BJ (cell line): Measurements from ENCODE around the gene CCSER2. TPM values are rescaled to one million over a fixed set of nuclear protein-coding genes. Genes with fewer than 3 reads are reported as not detected.
A peak's percentile ranks its signal among the peaks of the same experiment; 100 is the strongest.

ENCODE experiments used
- CTCF ChIA-PET: fragments of 350-600 bp; formaldehyde crosslinking; extraction: SDS; loops from one replicate; lab custom pipeline; 2021; ENCODE audit warnings: antibody characterized with exemption, inconsistent platforms; lab: Yijun Ruan, JAX
- POLR2A ChIA-PET: fragments of 300-600 bp; sonication (Branson Sonifier 250); formaldehyde crosslinking; extraction: SDS; loops from one replicate; lab custom pipeline; 2021; ENCODE audit warnings: antibody characterized with exemption; lab: Charles Lee
- DNase-seq: peaks from one replicate; pipeline ENCODE4 v3.0.0-alpha.2; 2011; ENCODE audit warnings: low read depth
- H3K27me3 ChIP-seq: 2 replicates; pipeline ENCODE4 v1.6.0; 2011; ENCODE audit warnings: low read length; ENCODE audit not compliant: control insufficient read depth, insufficient read depth
- H3K36me3 ChIP-seq: 2 replicates; pipeline ENCODE4 v1.5.1; 2011; ENCODE audit warnings: low read length; ENCODE audit not compliant: control insufficient read depth, insufficient read depth
- H3K4me3 ChIP-seq: 2 replicates; pipeline ENCODE4 v1.5.1; 2011; ENCODE audit warnings: low read depth, mild to moderate bottlenecking, control low read depth, low read length
- polyA plus RNA-seq: library from polyadenylated mRNA; depleted of rRNA; stranded (reverse); fragments of >200 nt; gene quantifications from 2 replicates; pipeline ENCODE4 v1.2.3, GENCODE V29; 2011
- TF ChIP-seq, protein P1 (sequence below): IDR thresholded peaks from 2 replicates; pipeline ENCODE4 v1.5.1; 2011; ENCODE audit warnings: low read depth, mild to moderate bottlenecking, control low read depth, inconsistent platforms, low read length, moderate library complexity; ENCODE audit not compliant: insufficient read depth

CCSER2 gene
- polyA plus RNA-seq, 1 experiment, result 28.7 TPM

DNA sequence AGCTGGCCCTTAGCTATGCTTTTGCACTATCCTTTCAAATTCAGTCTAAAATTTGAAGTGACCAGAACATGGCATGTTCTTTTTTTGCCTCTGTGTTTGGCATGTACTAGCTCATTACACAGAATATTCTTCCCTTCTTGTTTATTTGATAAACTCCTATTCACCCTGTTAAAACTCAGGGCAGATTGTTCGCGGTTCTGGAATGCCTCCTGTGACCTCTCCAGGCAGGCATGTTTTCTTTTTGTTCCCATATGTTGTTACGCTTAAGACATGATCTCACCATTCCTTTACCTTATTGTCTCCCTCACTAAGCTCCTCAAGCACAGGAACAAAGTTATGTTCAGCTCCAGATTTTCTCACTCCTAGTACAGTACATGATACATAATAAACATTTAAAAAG, 181.7 kb downstream of the CCSER2 start:
- CTCF ChIA-PET, result interaction anchor here (1.1 to 2.4 kb wide), 2 partner anchors 27 to 30 kb away, joined by 5 to 12 read pairs; no protein-coding TSS in a partner anchor
- TF ChIP-seq, protein P1, sequence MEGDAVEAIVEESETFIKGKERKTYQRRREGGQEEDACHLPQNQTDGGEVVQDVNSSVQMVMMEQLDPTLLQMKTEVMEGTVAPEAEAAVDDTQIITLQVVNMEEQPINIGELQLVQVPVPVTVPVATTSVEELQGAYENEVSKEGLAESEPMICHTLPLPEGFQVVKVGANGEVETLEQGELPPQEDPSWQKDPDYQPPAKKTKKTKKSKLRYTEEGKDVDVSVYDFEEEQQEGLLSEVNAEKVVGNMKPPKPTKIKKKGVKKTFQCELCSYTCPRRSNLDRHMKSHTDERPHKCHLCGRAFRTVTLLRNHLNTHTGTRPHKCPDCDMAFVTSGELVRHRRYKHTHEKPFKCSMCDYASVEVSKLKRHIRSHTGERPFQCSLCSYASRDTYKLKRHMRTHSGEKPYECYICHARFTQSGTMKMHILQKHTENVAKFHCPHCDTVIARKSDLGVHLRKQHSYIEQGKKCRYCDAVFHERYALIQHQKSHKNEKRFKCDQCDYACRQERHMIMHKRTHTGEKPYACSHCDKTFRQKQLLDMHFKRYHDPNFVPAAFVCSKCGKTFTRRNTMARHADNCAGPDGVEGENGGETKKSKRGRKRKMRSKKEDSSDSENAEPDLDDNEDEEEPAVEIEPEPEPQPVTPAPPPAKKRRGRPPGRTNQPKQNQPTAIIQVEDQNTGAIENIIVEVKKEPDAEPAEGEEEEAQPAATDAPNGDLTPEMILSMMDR, result no peak
- Histone ChIP-seq H3K4me3 (no peak overlapping the region), H3K27me3 (no peaks in the 10 kb centered on the region), H3K36me3 (peaks cover 5% of the 10 kb centered on the region)
- peak; percentile 17 for DNase-seq
- POLR2A ChIA-PET, result interaction anchor here (0.6 kb wide), 2 partner anchors 26 to 484 kb away, joined by 4 to 5 read pairs; no protein-coding TSS in a partner anchor

DNA sequence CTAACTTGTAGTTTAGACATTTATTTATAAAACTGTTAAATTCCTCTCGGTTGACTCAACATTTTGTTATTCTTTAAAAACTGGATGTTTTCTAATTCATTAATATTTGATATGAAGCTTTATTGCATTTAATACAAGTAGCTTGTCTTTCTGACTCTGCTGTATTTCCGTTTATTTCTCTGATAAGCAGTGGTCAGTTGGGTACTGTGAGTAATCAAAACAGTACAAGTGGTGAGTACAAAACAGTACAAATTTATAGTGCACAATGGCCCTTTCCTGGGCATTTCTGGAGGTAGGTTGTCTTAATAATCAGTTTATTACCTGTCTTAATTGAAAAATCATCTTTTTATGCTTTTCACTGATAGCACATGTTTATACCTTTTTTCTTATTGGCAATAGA, 182.7 kb downstream of the CCSER2 start:
- CTCF ChIA-PET, result interaction anchor here (1.7 kb wide), 1 partner anchor 26 kb away, joined by 5 read pairs; no protein-coding TSS in a partner anchor
- TF ChIP-seq, protein P1, result no peak
- POLR2A ChIA-PET, result no interaction called here
- no peak for DNase-seq
- no peaks in the 10 kb centered on the region for H3K27me3 ChIP-seq
- peaks cover 5% of the 10 kb centered on the region for H3K36me3 ChIP-seq
- no peak overlapping the region for H3K4me3 ChIP-seq

DNA sequence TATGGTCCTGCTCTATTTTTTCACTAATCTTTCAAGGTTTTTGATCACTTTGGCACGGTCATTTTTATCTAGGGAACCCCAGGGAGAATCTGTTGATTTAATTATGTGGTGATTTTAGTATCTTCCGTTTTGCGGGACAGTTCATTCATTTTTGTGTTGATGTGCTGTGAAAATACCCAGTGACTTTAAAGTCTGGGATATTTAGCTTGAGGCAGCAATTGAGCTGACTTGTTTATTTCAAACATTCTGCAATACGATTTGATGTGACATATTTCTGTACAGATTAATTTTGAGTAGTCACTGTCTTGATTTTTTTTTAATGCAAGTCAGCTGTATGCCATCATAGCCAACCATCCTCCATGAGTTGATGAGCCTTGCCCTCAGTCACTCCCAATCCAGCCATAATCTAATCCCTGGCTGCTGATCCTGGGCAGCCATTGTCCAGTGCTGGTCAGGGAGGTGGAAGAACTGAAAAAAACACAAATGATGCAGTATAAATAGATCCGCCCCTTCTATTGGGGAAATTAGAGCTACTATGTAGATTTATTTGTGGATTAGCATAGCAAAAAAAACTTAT, 183.4 kb downstream of the CCSER2 start:
- POLR2A ChIA-PET, result no interaction called here
- no peak for DNase-seq

DNA sequence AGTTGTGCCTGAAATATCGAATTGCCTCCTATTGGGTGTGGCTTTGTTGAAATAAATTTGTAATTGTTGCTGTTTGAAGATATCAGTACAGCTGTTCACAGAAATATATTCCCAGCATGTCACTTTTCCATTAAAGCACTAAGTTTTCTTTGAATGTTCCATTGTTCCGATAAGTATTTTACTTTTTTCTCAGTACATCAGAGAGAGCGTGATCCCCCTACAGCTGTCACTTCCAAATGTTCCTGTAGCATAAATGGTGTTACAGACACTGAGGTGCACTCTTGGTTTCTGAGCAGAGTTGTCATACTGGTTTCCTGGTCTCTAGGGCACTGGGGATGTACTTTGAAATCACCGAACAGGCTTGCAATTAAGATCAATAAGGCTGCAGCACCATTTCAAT, 189.2 kb downstream of the CCSER2 start:
- H3K4me3 ChIP-seq, result no peak overlapping the region
- H3K27me3 ChIP-seq, result no peaks in the 10 kb centered on the region
- CTCF ChIA-PET, result no interaction called here
- TF ChIP-seq, protein P1, result no peak
- POLR2A ChIA-PET, result no interaction called here
- no peak for DNase-seq
- H3K36me3 ChIP-seq, result peaks cover 5% of the 10 kb centered on the region

More for the DNA sequence above, 183.4 kb downstream of the CCSER2 start:
- Histone ChIP-seq H3K36me3 (peaks cover 5% of the 10 kb centered on the region), H3K4me3 (no peak overlapping the region), H3K27me3 (no peaks in the 10 kb centered on the region)
- CTCF ChIA-PET, result interaction anchor here (1.7 kb wide), 1 partner anchor 25 kb away, joined by 5 read pairs; no protein-coding TSS in a partner anchor
- TF ChIP-seq, protein P1, result no peak

DNA sequence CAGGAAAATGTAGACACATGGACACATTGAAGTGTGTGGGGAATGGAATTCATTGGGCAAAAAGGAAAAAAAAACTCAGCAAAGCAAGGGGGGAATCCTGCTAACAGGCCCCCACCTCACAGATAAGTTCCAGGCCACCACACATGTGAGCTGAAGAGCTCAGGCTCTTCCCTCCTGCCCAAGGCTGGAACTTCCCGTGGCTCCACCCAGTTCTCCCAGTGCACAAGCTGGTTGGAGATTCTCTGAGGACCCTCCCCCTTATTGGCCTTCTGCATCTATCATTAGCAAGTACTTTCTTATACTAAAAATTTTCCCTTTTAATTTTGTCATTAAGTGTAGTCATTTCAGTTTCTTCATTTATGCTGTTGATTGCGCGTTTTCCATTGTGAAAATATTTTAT, 190.8 kb downstream of the CCSER2 start:
- ChIA-PET POLR2A (no interaction called here), CTCF (interaction anchor here (1.0 to 1.6 kb wide), 2 partner anchors 18 to 20 kb away, joined by 4 read pairs; no protein-coding TSS in a partner anchor)
- no peaks in the 10 kb centered on the region for H3K27me3 ChIP-seq
- no peaks in the 10 kb centered on the region for H3K36me3 ChIP-seq
- TF ChIP-seq, protein P1, result no peak
- no peak overlapping the region for H3K4me3 ChIP-seq
- no peak for DNase-seq
